ENCODE data around the gene SYDE1. TPM values are rescaled to one million over a fixed set of nuclear protein-coding genes. Genes with fewer than 3 reads are reported as not detected.
"Not testable (repeated sequence)": the region's sequence is repeated elsewhere in the genome, so short reads cannot be mapped to it uniquely, and the experiment has no call there.

SYDE1 gene
- total RNA-seq, 1 donor from 2014 or later: 31.7 TPM

GRCh38 chr19:15081911-15082310, 25.3 kb upstream of the SYDE1 start, which contains the start of gene OR1I1:
Gene OR1I1 (plus strand): TSS chr19:15082211. CDS start chr19:15087066, 4,855 bp downstream.
- no peak for DNase-seq (ENCODE audit: low read depth)
- H3K4me3 ChIP-seq (ENCODE audit: low read depth, low read length): no peak within 1 kb of the TSS
- no peak for TF ChIP-seq CTCF (conservative IDR thresholded peaks at IDR 0.05; ENCODE audit: low read depth, low read length)

- no peak for DNase-seq (ENCODE audit: low read depth)
- no peak overlapping the region for H3K4me3 ChIP-seq (ENCODE audit: low read depth, low read length)
- TF ChIP-seq CTCF (conservative IDR thresholded peaks at IDR 0.05; ENCODE audit: low read depth, low read length): no peak
Observed at GRCh38 chr19:15087182-15087581, 20.0 kb upstream of the SYDE1 start.

GRCh38 chr19:15091918-15092753, 15.1 kb upstream of the SYDE1 start:
- H3K4me3 ChIP-seq (ENCODE audit: low read depth, low read length): no peak overlapping the region
- DNase-seq (ENCODE audit: low read depth): peak; percentile 13
- peak; percentile 65 for TF ChIP-seq CTCF (conservative IDR thresholded peaks at IDR 0.05; ENCODE audit: low read depth, low read length)

- no peak overlapping the region for H3K4me3 ChIP-seq (ENCODE audit: low read depth, low read length)
- DNase-seq (ENCODE audit: low read depth): no peak
- TF ChIP-seq CTCF (conservative IDR thresholded peaks at IDR 0.05; ENCODE audit: low read depth, low read length): no peak
Observed at GRCh38 chr19:15093001-15093400, 14.2 kb upstream of the SYDE1 start.

GRCh38 chr19:15096223-15096622, 11.0 kb upstream of the SYDE1 start:
- no peak for TF ChIP-seq CTCF (conservative IDR thresholded peaks at IDR 0.05; ENCODE audit: low read depth, low read length)

GRCh38 chr19:15097980-15098379, 9.2 kb upstream of the SYDE1 start:
- DNase-seq (ENCODE audit: low read depth); H3K4me3 ChIP-seq (ENCODE audit: low read depth, low read length): not testable (repeated sequence)

More at GRCh38 chr19:15096223-15096622, 11.0 kb upstream of the SYDE1 start:
- no peak overlapping the region for H3K4me3 ChIP-seq (ENCODE audit: low read depth, low read length)
- DNase-seq (ENCODE audit: low read depth): no peak

GRCh38 chr19:15098460-15098859, 8.7 kb upstream of the SYDE1 start:
- no peak for TF ChIP-seq CTCF (conservative IDR thresholded peaks at IDR 0.05; ENCODE audit: low read depth, low read length)
- H3K4me3 ChIP-seq (ENCODE audit: low read depth, low read length): no peak overlapping the region
- no peak for DNase-seq (ENCODE audit: low read depth)

Measured in epithelial cell of proximal tubule (primary cell).